ENCODE results near the gene ATG10. TPM values are rescaled to one million over a fixed set of nuclear protein-coding genes. Genes with fewer than 3 reads are reported as not detected.

Gene ATG10
- total and polyA plus RNA-seq, 2 of the 8 experiments (the other 6 are each of a cell fraction or from before 2014, with no cell fraction given) = 3.7 to 8.8 TPM

GRCh38 chr5:82298668-82299067 lies 326.8 kb downstream of the ATG10 start:
- Histone ChIP-seq H3K23me2 (ENCODE audit: low read depth, low read length) (0 out of 2 replicates have a peak, but pooled peaks cover under 1% of the 10 kb centered on the region), H2BK20ac (ENCODE audit: low read length) (no peak overlapping the region), H4K5ac (ENCODE audit: insufficient read length, low read depth, low read length) (no peak overlapping the region), H2BK5ac (ENCODE audit: low read depth, low read length) (no peak overlapping the region), H3K27me3 (replicated peaks in 1 of 4; ENCODE audit: control insufficient read depth in 3 of 4, extremely low read depth in 1 of 4, insufficient read depth in 3 of 4, low read length in 3 of 4) (no peaks in the 10 kb centered on the region), H3K9ac (replicated peaks in 1 of 4; ENCODE audit: extremely low read depth in 1 of 4, low read depth in 3 of 4, low read length in 3 of 4) (no peak overlapping the region), H3K4me2 (ENCODE audit: insufficient read depth in 1 of 2, low read depth in 2 of 2, low read length in 2 of 2) (no peak overlapping the region), H3K79me1 (ENCODE audit: low read depth, low read length) (no peaks in the 10 kb centered on the region), H3K18ac (ENCODE audit: extremely low read depth, low read length) (no peak overlapping the region), H3K27ac (ENCODE audit: low read depth, low read length) (no peak overlapping the region), H2AK5ac (ENCODE audit: low read depth, low read length) (no peak overlapping the region), H3K4ac (replicated peaks; ENCODE audit: insufficient read length, low read depth, low read length) (no peak overlapping the region), H4K20me1 (replicated peaks in 1 of 2; ENCODE audit: control insufficient read depth in 1 of 2, insufficient read depth in 2 of 2, low read length in 2 of 2) (no peaks in the 10 kb centered on the region), H2BK12ac (ENCODE audit: low read depth, low read length) (no peak overlapping the region), H3K4me3 (ENCODE audit: extremely low read depth in 1 of 4, insufficient read depth in 2 of 4, low read depth in 3 of 4, low read length in 4 of 4) (no peak overlapping the region), H4K91ac (replicated peaks; ENCODE audit: insufficient read length, low read length) (no peak overlapping the region), H3K36me3 (ENCODE audit: control insufficient read depth in 2 of 4, insufficient read depth in 4 of 4, low read length in 3 of 4) (no peaks in the 10 kb centered on the region), H2BK15ac (ENCODE audit: low read length) (no peak overlapping the region), H3K14ac (ENCODE audit: insufficient read length) (no peak overlapping the region), H4K8ac (ENCODE audit: extremely low read depth, insufficient read depth, low read length) (no peak overlapping the region), H3K79me2 (ENCODE audit: control insufficient read depth in 1 of 2, insufficient read depth in 2 of 2, low read length in 2 of 2) (no peaks in the 10 kb centered on the region), H2AFZ (ENCODE audit: low read length) (no peak overlapping the region), H2BK120ac (replicated peaks; ENCODE audit: low read depth, low read length) (no peak overlapping the region), H3K9me3 (ENCODE audit: insufficient read depth in 2 of 2, low read depth in 1 of 2, low read length in 1 of 2) (no peaks in the 10 kb centered on the region), H3K56ac (replicated peaks; ENCODE audit: insufficient read length, low read depth, low read length) (no peak overlapping the region), H3K23ac (ENCODE audit: insufficient read length) (no peak overlapping the region), H3K4me1 (replicated peaks in 1 of 4; ENCODE audit: control insufficient read depth in 3 of 4, insufficient read depth in 4 of 4, low read length in 3 of 4) (peaks cover 0 to 5% (median 2%) of the 10 kb centered on the region in 4 experiments; a peak in 3 of 7 replicates)
- ChIA-PET POLR2A (ENCODE audit: partially characterized antibody) (interaction anchor here (0.6 to 1.5 kb wide), 4 partner anchors 12 to 242 kb away, joined by 3 to 4 read pairs (median 4); no protein-coding TSS in a partner anchor), CTCF (ENCODE audit: partially characterized antibody) (interaction anchor here (0.8 to 2.5 kb wide), 2 partner anchors 15 to 43 kb away, joined by 4 to 11 read pairs; no protein-coding TSS in a partner anchor)
- FAIRE-seq (no peak), DNase-seq (ENCODE audit: low read depth in 1 of 2, low spot score in 2 of 2) (no peak)
- TF ChIP-seq HDAC6 (IDR thresholded peaks at IDR 0.05; ENCODE audit: low read depth, low read length) = no peak
- no peak for TF ChIP-seq BACH1 (IDR thresholded peaks at IDR 0.05; ENCODE audit: low read length)
- TF ChIP-seq CTBP2 (IDR thresholded peaks at IDR 0.05; ENCODE audit: borderline replicate concordance, insufficient read depth, insufficient read length, low read length) = no peak
- no peak for TF ChIP-seq GTF2F1 (IDR thresholded peaks at IDR 0.05; ENCODE audit: borderline replicate concordance, low read depth, low read length)
- TF ChIP-seq EZH2 (IDR thresholded peaks at IDR 0.05; ENCODE audit: low read depth, low read length, severe bottlenecking) = no peak
- no peak for TF ChIP-seq CHD2 (IDR thresholded peaks at IDR 0.05; ENCODE audit: low read length)
- no peak for TF ChIP-seq SAP30 (IDR thresholded peaks at IDR 0.05; ENCODE audit: insufficient read depth, insufficient replicate concordance, low read length)
- TF ChIP-seq CBX5 (IDR thresholded peaks at IDR 0.05; ENCODE audit: low read depth, low read length) = no peak
- no peak for TF ChIP-seq SIX5 (IDR thresholded peaks at IDR 0.05; ENCODE audit: low read depth, low read length)
- TF ChIP-seq KDM5A (IDR thresholded peaks at IDR 0.05; ENCODE audit: low read length) = no peak
- no peak for TF ChIP-seq ZNF274 (IDR thresholded peaks at IDR 0.05; ENCODE audit: borderline replicate concordance, extremely low read depth, low read length)
- TF ChIP-seq GABPA (IDR thresholded peaks at IDR 0.05; ENCODE audit: borderline replicate concordance, insufficient read depth, low read length) = no peak
- WGBS, 2 experiments (ENCODE audit: extremely low coverage in 1 of 2, insufficient coverage in 1 of 2, insufficient read length in 1 of 2, insufficient replicate concordance in 2 of 2, low coverage in 1 of 2, low lambda C conversion rate in 2 of 2, missing lambda C conversion rate in 1 of 2) = 73% methylated on average over 2 of the region's 2 CpGs; no CpG with 5 or more reads in 1 of the 2 experiments

All from H1 (cell line).